ENCODE results near the gene KCNMB2.

The KCNMB2 gene

GRCh38 chr3:178752843-178753242, 216.6 kb downstream of the KCNMB2 start:
- no peak for DNase-seq (ENCODE audit: low read depth, low spot score)

GRCh38 chr3:178754852-178755510, 218.7 kb downstream of the KCNMB2 start:
- no peak for DNase-seq (ENCODE audit: low read depth, low spot score)

- DNase-seq (ENCODE audit: low read depth, low spot score), result no peak
These were observed 224.8 kb downstream of the KCNMB2 start for GRCh38 chr3:178761024-178761423.

- no peak for DNase-seq (ENCODE audit: low read depth, low spot score)
These were observed 225.2 kb downstream of the KCNMB2 start for GRCh38 chr3:178761461-178761860.

- DNase-seq (ENCODE audit: low read depth, low spot score), result no peak
These were observed 226.1 kb downstream of the KCNMB2 start for GRCh38 chr3:178762385-178762784.

- no peak for DNase-seq (ENCODE audit: low read depth, low spot score)
These were observed 229.2 kb downstream of the KCNMB2 start for GRCh38 chr3:178765472-178765871.

GRCh38 chr3:178767581-178767980, 231.3 kb downstream of the KCNMB2 start:
- no peak for DNase-seq (ENCODE audit: low read depth, low spot score)

GRCh38 chr3:178768072-178768864, 232.0 kb downstream of the KCNMB2 start:
- no peak for DNase-seq (ENCODE audit: low read depth, low spot score)

GRCh38 chr3:178771511-178771910, 235.3 kb downstream of the KCNMB2 start:
- no peak for DNase-seq (ENCODE audit: low read depth, low spot score)

- DNase-seq (ENCODE audit: low read depth, low spot score), result no peak
These were observed 236.5 kb downstream of the KCNMB2 start for GRCh38 chr3:178772746-178773145.

- DNase-seq (ENCODE audit: low read depth, low spot score), result no peak
These were observed 237.1 kb downstream of the KCNMB2 start for GRCh38 chr3:178773358-178773757.

- DNase-seq (ENCODE audit: low read depth, low spot score), result no peak
These were observed 241.6 kb downstream of the KCNMB2 start for GRCh38 chr3:178777718-178778411.

- no peak for DNase-seq (ENCODE audit: low read depth, low spot score)
These were observed 242.4 kb downstream of the KCNMB2 start for GRCh38 chr3:178778589-178778988.

- no peak for DNase-seq (ENCODE audit: low read depth, low spot score)
These were observed 249.7 kb downstream of the KCNMB2 start for GRCh38 chr3:178785961-178786360.

GRCh38 chr3:178787960-178788359, 251.7 kb downstream of the KCNMB2 start:
- DNase-seq (ENCODE audit: low read depth, low spot score), result no peak

- no peak for DNase-seq (ENCODE audit: low read depth, low spot score)
These were observed 258.5 kb downstream of the KCNMB2 start for GRCh38 chr3:178794711-178795110.

GRCh38 chr3:178795349-178795748, 259.1 kb downstream of the KCNMB2 start:
- no peak for DNase-seq (ENCODE audit: low read depth, low spot score)

GRCh38 chr3:178802259-178802658, 266.0 kb downstream of the KCNMB2 start:
- DNase-seq (ENCODE audit: low read depth, low spot score), result no peak

GRCh38 chr3:178802993-178803693, 266.9 kb downstream of the KCNMB2 start:
- DNase-seq (ENCODE audit: low read depth, low spot score), result no peak

- no peak for DNase-seq (ENCODE audit: low read depth, low spot score)
These were observed 268.4 kb downstream of the KCNMB2 start for GRCh38 chr3:178804606-178805005.

GRCh38 chr3:178805741-178806140, 269.5 kb downstream of the KCNMB2 start:
- no peak for DNase-seq (ENCODE audit: low read depth, low spot score)

- DNase-seq (ENCODE audit: low read depth, low spot score), result no peak
These were observed 270.4 kb downstream of the KCNMB2 start for GRCh38 chr3:178806651-178807050.

Measured in iPS DF 19.7 (cell line).